Measurements from ENCODE around the gene VMAC. TPM values are rescaled to one million over a fixed set of nuclear protein-coding genes. Genes with fewer than 3 reads are reported as not detected.

Gene VMAC
- total and polyA plus RNA-seq, 2 of the 13 experiments (the other 11 are each of a cell fraction or from before 2014, with no cell fraction given), result 2.4 TPM

DNA sequence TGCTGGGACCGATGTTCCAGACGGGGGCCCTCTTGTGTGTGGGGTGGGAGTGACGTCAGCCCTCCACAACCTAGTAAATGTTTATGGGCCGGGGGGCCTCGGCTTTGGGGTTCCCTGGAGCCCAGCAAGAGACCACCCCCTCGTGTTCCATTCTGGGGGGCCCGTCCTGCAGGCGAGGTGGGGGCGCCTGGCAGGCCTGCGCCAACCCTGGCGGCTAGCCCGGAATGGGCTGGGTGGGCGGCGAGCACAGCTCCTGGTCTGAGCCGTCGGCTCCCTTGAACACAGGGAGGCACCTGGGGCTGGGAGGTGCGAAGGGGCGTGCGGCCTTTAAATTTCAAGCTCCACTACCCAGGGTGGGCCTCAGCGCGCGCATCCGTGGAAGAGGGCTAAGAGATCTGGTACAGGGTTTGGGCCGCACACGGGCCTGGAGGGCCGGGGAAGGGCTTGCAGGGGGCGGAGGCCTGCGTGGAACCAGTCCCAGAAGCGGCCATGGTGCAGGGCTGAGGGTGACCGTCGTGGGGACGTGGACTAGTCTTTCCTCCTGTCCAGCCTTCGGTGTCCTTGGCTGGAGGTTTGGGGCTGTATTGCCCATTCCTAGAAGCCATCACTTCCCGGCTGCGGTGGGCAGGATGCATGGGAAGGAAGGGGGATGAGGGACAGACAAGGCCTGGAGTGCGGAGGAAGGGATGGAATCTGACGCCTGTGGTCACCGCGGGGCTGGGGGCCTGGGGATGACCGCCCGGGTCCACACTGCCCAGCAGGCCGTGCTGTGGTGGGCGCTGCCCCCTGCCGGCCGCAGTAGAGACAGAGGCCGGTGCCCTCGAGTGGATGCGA lies 12.5 kb upstream of the VMAC start (continued):
- TF ChIP-seq, protein P1, sequence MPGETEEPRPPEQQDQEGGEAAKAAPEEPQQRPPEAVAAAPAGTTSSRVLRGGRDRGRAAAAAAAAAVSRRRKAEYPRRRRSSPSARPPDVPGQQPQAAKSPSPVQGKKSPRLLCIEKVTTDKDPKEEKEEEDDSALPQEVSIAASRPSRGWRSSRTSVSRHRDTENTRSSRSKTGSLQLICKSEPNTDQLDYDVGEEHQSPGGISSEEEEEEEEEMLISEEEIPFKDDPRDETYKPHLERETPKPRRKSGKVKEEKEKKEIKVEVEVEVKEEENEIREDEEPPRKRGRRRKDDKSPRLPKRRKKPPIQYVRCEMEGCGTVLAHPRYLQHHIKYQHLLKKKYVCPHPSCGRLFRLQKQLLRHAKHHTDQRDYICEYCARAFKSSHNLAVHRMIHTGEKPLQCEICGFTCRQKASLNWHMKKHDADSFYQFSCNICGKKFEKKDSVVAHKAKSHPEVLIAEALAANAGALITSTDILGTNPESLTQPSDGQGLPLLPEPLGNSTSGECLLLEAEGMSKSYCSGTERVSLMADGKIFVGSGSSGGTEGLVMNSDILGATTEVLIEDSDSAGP (CRISPR knock-in tag; IDR thresholded peaks at IDR 0.05; ENCODE audit: borderline replicate concordance), result peak; percentile 89
- no peak for TF ChIP-seq HDAC6 (IDR thresholded peaks at IDR 0.05; ENCODE audit: low read depth, low read length)
- peak; percentile 70; the same call in 1 of the 2 replicates for TF ChIP-seq SNAPC2 (CRISPR knock-in tag; IDR thresholded peaks at IDR 0.05)
- no peak for TF ChIP-seq NFE2 (CRISPR knock-in tag; IDR thresholded peaks at IDR 0.05)
- TF ChIP-seq YY1 (IDR thresholded peaks at IDR 0.05; ENCODE audit: insufficient read depth, insufficient replicate concordance, low read depth, low read length), result peak; percentile 45
- no peak for TF ChIP-seq ZFP36 (IDR thresholded peaks at IDR 0.05; ENCODE audit: borderline replicate concordance, low read depth, low read length, partially characterized antibody)
- no peak for TF ChIP-seq ZNF232 (CRISPR knock-in tag; IDR thresholded peaks at IDR 0.05; ENCODE audit: borderline replicate concordance)
- TF ChIP-seq, protein P2, sequence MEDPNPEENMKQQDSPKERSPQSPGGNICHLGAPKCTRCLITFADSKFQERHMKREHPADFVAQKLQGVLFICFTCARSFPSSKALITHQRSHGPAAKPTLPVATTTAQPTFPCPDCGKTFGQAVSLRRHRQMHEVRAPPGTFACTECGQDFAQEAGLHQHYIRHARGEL (CRISPR knock-in tag; IDR thresholded peaks at IDR 0.05), result 0 out of 2 replicates have a peak, but pooled peaks have one; percentile 16
- peak; percentile 62; the same call in 1 of the 2 replicates for TF ChIP-seq ZNF329 (CRISPR knock-in tag; IDR thresholded peaks at IDR 0.05; ENCODE audit: low read depth)
- no peak for TF ChIP-seq FOXP1 (IDR thresholded peaks at IDR 0.05)
- TF ChIP-seq FOXP1 (CRISPR knock-in tag; IDR thresholded peaks at IDR 0.05), result no peak
- TF ChIP-seq ZNF564 (CRISPR knock-in tag; IDR thresholded peaks at IDR 0.05), result no peak
- TF ChIP-seq, protein P3, sequence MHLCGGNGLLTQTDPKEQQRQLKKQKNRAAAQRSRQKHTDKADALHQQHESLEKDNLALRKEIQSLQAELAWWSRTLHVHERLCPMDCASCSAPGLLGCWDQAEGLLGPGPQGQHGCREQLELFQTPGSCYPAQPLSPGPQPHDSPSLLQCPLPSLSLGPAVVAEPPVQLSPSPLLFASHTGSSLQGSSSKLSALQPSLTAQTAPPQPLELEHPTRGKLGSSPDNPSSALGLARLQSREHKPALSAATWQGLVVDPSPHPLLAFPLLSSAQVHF (CRISPR knock-in tag; IDR thresholded peaks at IDR 0.05), result no peak
- TF ChIP-seq ZFAT (CRISPR knock-in tag; conservative IDR thresholded peaks at IDR 0.05), result no peak
- 0 out of 2 replicates have a peak, but pooled peaks have one; percentile 32 for TF ChIP-seq ZNF224 (CRISPR knock-in tag; IDR thresholded peaks at IDR 0.05)
- peak; percentile 98 for TF ChIP-seq ZNF296 (CRISPR knock-in tag; conservative IDR thresholded peaks at IDR 0.05)
- TF ChIP-seq NONO (IDR thresholded peaks at IDR 0.05), result no peak
- no peak; the same call in none of the 2 replicates for TF ChIP-seq NONO (CRISPR knock-in tag; conservative IDR thresholded peaks at IDR 0.05)
- TF ChIP-seq ZKSCAN1 (IDR thresholded peaks at IDR 0.05; ENCODE audit: low read length), result no peak
- no peak for TF ChIP-seq ZNF749 (CRISPR knock-in tag; IDR thresholded peaks at IDR 0.05; ENCODE audit: borderline replicate concordance)
- 0 out of 2 replicates have a peak, but pooled peaks have one; percentile 6 for TF ChIP-seq ZNF589 (CRISPR knock-in tag; conservative IDR thresholded peaks at IDR 0.05)
- TF ChIP-seq, protein P4, sequence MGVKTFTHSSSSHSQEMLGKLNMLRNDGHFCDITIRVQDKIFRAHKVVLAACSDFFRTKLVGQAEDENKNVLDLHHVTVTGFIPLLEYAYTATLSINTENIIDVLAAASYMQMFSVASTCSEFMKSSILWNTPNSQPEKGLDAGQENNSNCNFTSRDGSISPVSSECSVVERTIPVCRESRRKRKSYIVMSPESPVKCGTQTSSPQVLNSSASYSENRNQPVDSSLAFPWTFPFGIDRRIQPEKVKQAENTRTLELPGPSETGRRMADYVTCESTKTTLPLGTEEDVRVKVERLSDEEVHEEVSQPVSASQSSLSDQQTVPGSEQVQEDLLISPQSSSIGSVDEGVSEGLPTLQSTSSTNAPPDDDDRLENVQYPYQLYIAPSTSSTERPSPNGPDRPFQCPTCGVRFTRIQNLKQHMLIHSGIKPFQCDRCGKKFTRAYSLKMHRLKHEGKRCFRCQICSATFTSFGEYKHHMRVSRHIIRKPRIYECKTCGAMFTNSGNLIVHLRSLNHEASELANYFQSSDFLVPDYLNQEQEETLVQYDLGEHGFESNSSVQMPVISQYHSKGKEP (CRISPR knock-in tag; IDR thresholded peaks at IDR 0.05), result no peak
- TF ChIP-seq, protein P5, sequence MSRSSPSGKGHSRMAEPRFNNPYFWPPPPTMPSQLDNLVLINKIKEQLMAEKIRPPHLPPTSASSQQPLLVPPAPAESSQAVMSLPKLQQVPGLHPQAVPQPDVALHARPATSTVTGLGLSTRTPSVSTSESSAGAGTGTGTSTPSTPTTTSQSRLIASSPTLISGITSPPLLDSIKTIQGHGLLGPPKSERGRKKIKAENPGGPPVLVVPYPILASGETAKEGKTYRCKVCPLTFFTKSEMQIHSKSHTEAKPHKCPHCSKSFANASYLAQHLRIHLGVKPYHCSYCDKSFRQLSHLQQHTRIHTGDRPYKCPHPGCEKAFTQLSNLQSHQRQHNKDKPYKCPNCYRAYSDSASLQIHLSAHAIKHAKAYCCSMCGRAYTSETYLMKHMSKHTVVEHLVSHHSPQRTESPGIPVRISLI (CRISPR knock-in tag; IDR thresholded peaks at IDR 0.05; ENCODE audit: borderline replicate concordance), result peak; percentile 20; the same call in 1 of the 2 replicates
- TF ChIP-seq KLF12 (CRISPR knock-in tag; IDR thresholded peaks at IDR 0.05; ENCODE audit: borderline replicate concordance), result peak; percentile 8; the same call in 1 of the 2 replicates
- TF ChIP-seq ZNF326 (CRISPR knock-in tag; IDR thresholded peaks at IDR 0.05; ENCODE audit: borderline replicate concordance), result peak; percentile 93
